DMS153 treated with DMSO at 0.1 percent for 48 hours (cell line): ENCODE measurements around the gene MSANTD1.

Experiments
- DNase-seq: peaks from one replicate; lab custom pipeline; 2025; ENCODE audit not compliant: unreplicated experiment; lab: John Stamatoyannopoulos, UW

The MSANTD1 gene

GRCh38 chr4:3247399-3248177, 1.4 kb upstream of the MSANTD1 start:
- DNase-seq, result no peak

- no peak for DNase-seq
Measured at GRCh38 chr4:3248178-3248480, 830 bp upstream of the MSANTD1 start.

- DNase-seq, result no peak
Measured at GRCh38 chr4:3249711-3250437, 915 bp downstream of the MSANTD1 start.

GRCh38 chr4:3250438-3250955, 1.5 kb downstream of the MSANTD1 start:
- DNase-seq, result peak; percentile 1

GRCh38 chr4:3250956-3251690, 2.2 kb downstream of the MSANTD1 start:
- peak; percentile 42 for DNase-seq

GRCh38 chr4:3251691-3252479, 2.9 kb downstream of the MSANTD1 start:
- no peak for DNase-seq

- DNase-seq, result no peak
Measured at GRCh38 chr4:3252480-3252828, 3.5 kb downstream of the MSANTD1 start.

GRCh38 chr4:3252831-3253641, 4.1 kb downstream of the MSANTD1 start:
- no peak for DNase-seq

- DNase-seq, result no peak
Measured at GRCh38 chr4:3253808-3254207, 4.8 kb downstream of the MSANTD1 start.

GRCh38 chr4:3254302-3255131, 5.6 kb downstream of the MSANTD1 start:
- DNase-seq, result no peak

GRCh38 chr4:3255611-3256186, 6.7 kb downstream of the MSANTD1 start:
- DNase-seq, result no peak

- DNase-seq, result no peak
Measured at GRCh38 chr4:3256230-3257102, 7.5 kb downstream of the MSANTD1 start.

GRCh38 chr4:3257103-3257555, 8.2 kb downstream of the MSANTD1 start:
- peak; percentile 13 for DNase-seq

- DNase-seq, result no peak
Measured at GRCh38 chr4:3257556-3258482, 8.9 kb downstream of the MSANTD1 start.

GRCh38 chr4:3261411-3262207, 12.7 kb downstream of the MSANTD1 start:
- no peak for DNase-seq
